Renal pelvis (tissue), 12 donors: ENCODE results near the gene NUDT12. TPM values are rescaled to one million over a fixed set of nuclear protein-coding genes. Genes with fewer than 3 reads are reported as not detected.

Experiments used
- DNase-seq: peaks from one replicate; pipeline ENCODE4 v3.0.0-alpha.2; 2013
- long read RNA-seq, 16 experiments: transcript quantifications; one replicate each; lab custom pipeline, GENCODE V29; 2026
- polyA plus RNA-seq, 3 donors: library from polyadenylated mRNA; unstranded; fragments of 120-200 nt; gene quantifications; one replicate each; pipeline ENCODE4 v1.2.1, GENCODE V29; 2013; ENCODE audit not compliant: insufficient read length in 3 of 3

Gene NUDT12
- polyA plus RNA-seq = 10 to 100 TPM; 23.1 to 25.8 (median 23.6) TPM
- long read RNA-seq, donor 1, partial matches to known transcripts = 0 of 3 reads
- long read RNA-seq, donor 1, other reads (novel, unspliced or antisense) = 0 of 3 reads
- long read RNA-seq, donor 2, transcript NUDT12-201 (7 exons, 3,492 nt) = major isoform, 11 of 19 reads
- long read RNA-seq, donor 2, partial matches to known transcripts = 7 of 19 reads
- long read RNA-seq, donor 2, other reads (novel, unspliced or antisense) = 0 of 19 reads
- long read RNA-seq, donor 3, transcript NUDT12-201 (7 exons, 3,492 nt) = major isoform, 5 of 7 reads
- long read RNA-seq, donor 3, partial matches to known transcripts = 0 of 7 reads
- long read RNA-seq, donor 3, other reads (novel, unspliced or antisense) = 0 of 7 reads
- long read RNA-seq, donor 4, partial matches to known transcripts = 0 of 3 reads
- long read RNA-seq, donor 4, other reads (novel, unspliced or antisense) = 0 of 3 reads
- long read RNA-seq, donor 5 = 0 reads
- long read RNA-seq, donor 6, partial matches to known transcripts = 5 of 9 reads
- long read RNA-seq, donor 6, other reads (novel, unspliced or antisense) = 0 of 9 reads
- long read RNA-seq, donor 7, partial matches to known transcripts = 0 of 3 reads
- long read RNA-seq, donor 7, other reads (novel, unspliced or antisense) = 0 of 3 reads
- long read RNA-seq, donor 8, partial matches to known transcripts = 0 of 2 reads
- long read RNA-seq, donor 8, other reads (novel, unspliced or antisense) = 0 of 2 reads
- long read RNA-seq, donor 9, partial matches to known transcripts = 5 of 8 reads
- long read RNA-seq, donor 9, other reads (novel, unspliced or antisense) = 0 of 8 reads
- long read RNA-seq, donor 10, transcript NUDT12-201 (7 exons, 3,492 nt) = major isoform, 5 of 6 reads
- long read RNA-seq, donor 10, partial matches to known transcripts = 0 of 6 reads
- long read RNA-seq, donor 10, other reads (novel, unspliced or antisense) = 0 of 6 reads
- long read RNA-seq, donor 11, partial matches to known transcripts = 0 of 2 reads
- long read RNA-seq, donor 11, other reads (novel, unspliced or antisense) = 0 of 2 reads
- long read RNA-seq, donor 12, transcript NUDT12-201 (7 exons, 3,492 nt) = major isoform, 10 of 20 reads
- long read RNA-seq, donor 12, partial matches to known transcripts = 8 of 20 reads
- long read RNA-seq, donor 12, other reads (novel, unspliced or antisense) = 0 of 20 reads
- long read RNA-seq, donor 13, partial matches to known transcripts = 0 of 1 reads
- long read RNA-seq, donor 13, other reads (novel, unspliced or antisense) = 0 of 1 reads
- long read RNA-seq, donor 14, transcript NUDT12-201 (7 exons, 3,492 nt) = major isoform, 8 of 10 reads
- long read RNA-seq, donor 14, partial matches to known transcripts = 0 of 10 reads
- long read RNA-seq, donor 14, other reads (novel, unspliced or antisense) = 0 of 10 reads
- long read RNA-seq, donor 15, transcript NUDT12-201 (7 exons, 3,492 nt) = major isoform, 6 of 6 reads
- long read RNA-seq, donor 15, partial matches to known transcripts = 0 of 6 reads
- long read RNA-seq, donor 15, other reads (novel, unspliced or antisense) = 0 of 6 reads
- long read RNA-seq, donor 16, transcript NUDT12-201 (7 exons, 3,492 nt) = major isoform, 8 of 9 reads
- long read RNA-seq, donor 16, partial matches to known transcripts = 0 of 9 reads
- long read RNA-seq, donor 16, other reads (novel, unspliced or antisense) = 0 of 9 reads

GRCh38 chr5:103562453-103563157, at the start of gene NUDT12:
NUDT12 (minus strand) TSS chr5:103562789; CDS start chr5:103560248, 2,541 bp downstream.
- peak; percentile 83 for DNase-seq

- DNase-seq = no peak
Measured at GRCh38 chr5:103607346-103607745, 44.8 kb upstream of the NUDT12 start.

GRCh38 chr5:103605277-103605676, 42.7 kb upstream of the NUDT12 start:
- no peak for DNase-seq

GRCh38 chr5:103602438-103602837, 39.8 kb upstream of the NUDT12 start:
- no peak for DNase-seq

GRCh38 chr5:103601314-103601713, 38.7 kb upstream of the NUDT12 start:
- no peak for DNase-seq

- no peak for DNase-seq
Measured at GRCh38 chr5:103600086-103600485, 37.5 kb upstream of the NUDT12 start.

GRCh38 chr5:103598997-103599566, 36.5 kb upstream of the NUDT12 start:
- DNase-seq = no peak

GRCh38 chr5:103590221-103590620, 27.6 kb upstream of the NUDT12 start:
- DNase-seq = no peak

- no peak for DNase-seq
Measured at GRCh38 chr5:103589776-103590175, 27.2 kb upstream of the NUDT12 start.

GRCh38 chr5:103589357-103589756, 26.8 kb upstream of the NUDT12 start:
- DNase-seq = no peak

- peak; percentile 48 for DNase-seq
Measured at GRCh38 chr5:103587185-103587748, 24.7 kb upstream of the NUDT12 start.

GRCh38 chr5:103582364-103582763, 19.8 kb upstream of the NUDT12 start:
- peak; percentile 43 for DNase-seq

GRCh38 chr5:103573411-103573810, 10.8 kb upstream of the NUDT12 start:
- DNase-seq = no peak

- DNase-seq = no peak
Measured at GRCh38 chr5:103572454-103572853, 9.9 kb upstream of the NUDT12 start.

- no peak for DNase-seq
Measured at GRCh38 chr5:103571730-103572129, 9.1 kb upstream of the NUDT12 start.

GRCh38 chr5:103569313-103570060, 6.9 kb upstream of the NUDT12 start:
- DNase-seq = no peak

GRCh38 chr5:103565719-103566118, 3.1 kb upstream of the NUDT12 start:
- no peak for DNase-seq

GRCh38 chr5:103561685-103562452, 720 bp downstream of the NUDT12 start:
- no peak for DNase-seq
